GM19372 (cell line): ENCODE measurements around the gene ITPR2.
A peak's percentile ranks its signal among the peaks of the same experiment; 100 is the strongest.
"Not testable (repeated sequence)": the region's sequence is repeated elsewhere in the genome, so short reads cannot be mapped to it uniquely, and the experiment has no call there.

ENCODE experiments used
- ATAC-seq: cut with Tn5 transposase; IDR thresholded peaks from one replicate; pipeline ENCODE4 v1.9.1; 2021; ENCODE audit warnings: mild to moderate bottlenecking, low read depth, moderate library complexity; ENCODE audit not compliant: unreplicated experiment

The ITPR2 gene

GRCh38 chr12:26768611-26769603 is 64.1 kb downstream of the ITPR2 start:
- peak; percentile 57 for ATAC-seq

GRCh38 chr12:26767865-26768264 is 65.1 kb downstream of the ITPR2 start:
- ATAC-seq, result no peak

- peak; percentile 55 for ATAC-seq
These were observed 65.9 kb downstream of the ITPR2 start for GRCh38 chr12:26767116-26767515.

GRCh38 chr12:26762186-26762585 is 70.8 kb downstream of the ITPR2 start:
- ATAC-seq, result no peak

GRCh38 chr12:26761775-26762174 is 71.2 kb downstream of the ITPR2 start:
- ATAC-seq, result no peak

GRCh38 chr12:26760657-26761293 is 72.2 kb downstream of the ITPR2 start:
- ATAC-seq, result no peak

- ATAC-seq, result not testable (repeated sequence)
These were observed 77.6 kb downstream of the ITPR2 start for GRCh38 chr12:26755362-26755761.

- no peak for ATAC-seq
These were observed 78.8 kb downstream of the ITPR2 start for GRCh38 chr12:26754148-26754547.

- ATAC-seq, result no peak
These were observed 81.8 kb downstream of the ITPR2 start for GRCh38 chr12:26751179-26751578.

GRCh38 chr12:26750531-26751175 is 82.3 kb downstream of the ITPR2 start:
- ATAC-seq, result peak; percentile 47

GRCh38 chr12:26749781-26750180 is 83.2 kb downstream of the ITPR2 start:
- ATAC-seq, result peak; percentile 66

- peak; percentile 37 for ATAC-seq
These were observed 84.1 kb downstream of the ITPR2 start for GRCh38 chr12:26748741-26749431.

GRCh38 chr12:26748412-26748740 is 84.6 kb downstream of the ITPR2 start:
- peak; percentile 7 for ATAC-seq

GRCh38 chr12:26746121-26746714 is 86.8 kb downstream of the ITPR2 start:
- ATAC-seq, result no peak

- ATAC-seq, result no peak
These were observed 88.1 kb downstream of the ITPR2 start for GRCh38 chr12:26744697-26745440.

- no peak for ATAC-seq
These were observed 88.9 kb downstream of the ITPR2 start for GRCh38 chr12:26744042-26744626.

- no peak for ATAC-seq
These were observed 91.3 kb downstream of the ITPR2 start for GRCh38 chr12:26741584-26742227.

GRCh38 chr12:26740991-26741390 is 92.0 kb downstream of the ITPR2 start:
- no peak for ATAC-seq

GRCh38 chr12:26740348-26740747 is 92.6 kb downstream of the ITPR2 start:
- ATAC-seq, result no peak
